GM23338 (cell line): ENCODE results near the gene PRMT1. TPM values are rescaled to one million over a fixed set of nuclear protein-coding genes. Genes with fewer than 3 reads are reported as not detected.
A peak's percentile ranks its signal among the peaks of the same experiment; 100 is the strongest.

Experiments used
- ATAC-seq: fragments of 200-7000 bp; cut with Tn5 transposase; 3 replicates; pipeline ENCODE4 v1.9.1; 2020
- DNase-seq: peaks from one replicate; pipeline ENCODE4 v3.0.0-alpha.2; 2015; ENCODE audit warnings: low spot score
- H2AFZ ChIP-seq: fragments of 200-600 bp; sonication (generic); 2 replicates; pipeline ENCODE4 v1.8.0; 2016; ENCODE audit warnings: antibody characterized with exemption, mild to moderate bottlenecking, moderate library complexity
- H3F3A ChIP-seq: fragments of 200-600 bp; sonication (generic); replicated peaks from 2 replicates; pipeline ENCODE4 v1.8.0; 2017; ENCODE audit warnings: antibody characterized with exemption, mixed run types, low read depth
- H3K27ac ChIP-seq: fragments of 200-600 bp; sonication (generic); 2 replicates; pipeline ENCODE4 v1.6.1; 2016; ENCODE audit warnings: low read depth
- H3K27me3 ChIP-seq: fragments of 200-600 bp; sonication (generic); 2 replicates; pipeline ENCODE4 v1.8.0; 2016; ENCODE audit warnings: mild to moderate bottlenecking, mixed run types, moderate library complexity; ENCODE audit not compliant: insufficient read depth
- H3K36me3 ChIP-seq: fragments of 200-600 bp; sonication (generic); 2 replicates; pipeline ENCODE4 v1.8.0; 2016; ENCODE audit warnings: mild to moderate bottlenecking; ENCODE audit not compliant: insufficient read depth
- H3K4me1 ChIP-seq: fragments of 200-600 bp; sonication (generic); 2 replicates; pipeline ENCODE4 v1.8.0; 2016; ENCODE audit warnings: mild to moderate bottlenecking, moderate library complexity; ENCODE audit not compliant: insufficient read depth
- H3K4me2 ChIP-seq: fragments of 200-600 bp; sonication (generic); 2 replicates; pipeline ENCODE4 v1.7.1; 2017; ENCODE audit warnings: mixed run types
- H3K4me3 ChIP-seq: fragments of 200-600 bp; sonication (generic); 2 replicates; pipeline ENCODE4 v1.6.1; 2016; ENCODE audit warnings: mixed run types
- H3K79me2 ChIP-seq: fragments of 200-600 bp; sonication (generic); replicated peaks from 2 replicates; pipeline ENCODE4 v1.8.0; 2017; ENCODE audit warnings: mild to moderate bottlenecking; ENCODE audit not compliant: insufficient read depth
- H3K9me2 ChIP-seq: fragments of 200-600 bp; sonication (generic); 2 replicates; pipeline ENCODE4 v1.8.0; 2017; ENCODE audit not compliant: insufficient read depth
- H4K20me1 ChIP-seq: fragments of 200-600 bp; sonication (generic); replicated peaks from 2 replicates; pipeline ENCODE4 v1.8.0; 2017; ENCODE audit warnings: mild to moderate bottlenecking; ENCODE audit not compliant: insufficient read depth
- H3K27ac Mint-ChIP-seq: 2 replicates; pipeline ENCODE4 v1.8.0; 2020; ENCODE audit warnings: inconsistent platforms, mild to moderate bottlenecking, moderate library complexity, mixed read lengths
- H3K27me3 Mint-ChIP-seq: 3 replicates; pipeline ENCODE4 v1.8.0; 2022; ENCODE audit warnings: low read depth, mild to moderate bottlenecking, moderate library complexity, mixed read lengths, inconsistent platforms; ENCODE audit not compliant: insufficient read depth, poor library complexity
- H3K36me3 Mint-ChIP-seq: 3 replicates; pipeline ENCODE4 v1.8.0; 2021; ENCODE audit warnings: low read depth, mild to moderate bottlenecking, inconsistent platforms, moderate library complexity, mixed read lengths
- H3K4me1 Mint-ChIP-seq: 3 replicates; pipeline ENCODE4 v1.8.0; 2020; ENCODE audit warnings: mild to moderate bottlenecking, inconsistent platforms, mixed read lengths
- H3K4me3 Mint-ChIP-seq: 3 replicates; pipeline ENCODE4 v1.8.0; 2021; ENCODE audit warnings: moderate library complexity, mild to moderate bottlenecking, inconsistent platforms, mixed read lengths
- H3K9me3 Mint-ChIP-seq: 3 replicates; pipeline ENCODE4 v1.8.0; 2020; ENCODE audit warnings: moderate library complexity, mild to moderate bottlenecking, inconsistent platforms, mixed read lengths
- CREB1 ChIP-seq: fragments of 250-450 bp; sonication (Bioruptor Pico); IDR thresholded peaks from 2 replicates; pipeline ENCODE4 v1.5.0; 2020; ENCODE audit warnings: low read depth, mild to moderate bottlenecking, moderate library complexity
- EZH2phosphoT487 ChIP-seq: fragments of 200-600 bp; sonication (generic); IDR thresholded peaks from one replicate; pipeline ENCODE4 v1.8.1; 2018; ENCODE audit warnings: antibody characterized with exemption; ENCODE audit not compliant: unreplicated experiment
- JUNB ChIP-seq: IDR thresholded peaks from one replicate; pipeline ENCODE4 v1.6.1; 2016; ENCODE audit warnings: antibody characterized with exemption; ENCODE audit not compliant: unreplicated experiment
- NANOG ChIP-seq: IDR thresholded peaks from 2 replicates; pipeline ENCODE4 v1.6.1; 2016; ENCODE audit warnings: antibody characterized with exemption, borderline replicate concordance
- POLR2AphosphoS5 ChIP-seq: IDR thresholded peaks from 2 replicates; pipeline ENCODE4 v1.6.1; 2016; ENCODE audit warnings: antibody characterized with exemption, low read depth
- STAT1 ChIP-seq: IDR thresholded peaks from one replicate; pipeline ENCODE4 v1.6.1; 2016; ENCODE audit warnings: antibody characterized with exemption; ENCODE audit not compliant: unreplicated experiment
- ZNF331 ChIP-seq: fragments of 250-450 bp; sonication (Bioruptor Pico); IDR thresholded peaks from 2 replicates; pipeline ENCODE4 v1.5.0; 2020; ENCODE audit warnings: low read depth, mild to moderate bottlenecking, moderate library complexity
- polyA plus RNA-seq: library from polyadenylated mRNA; unstranded; fragments of >200 nt; fragmentation: Nextera tagmentation; extraction: Ambion mirVana; gene quantifications from 2 replicates; pipeline ENCODE4 v1.2.1, GENCODE V29; 2016
- total RNA-seq: library from RNA; depleted of rRNA; stranded (reverse); fragments of >200 nt; shearing (Covaris generic); gene quantifications from 2 replicates; pipeline ENCODE4 v1.2.3, GENCODE V29; 2014
- TF ChIP-seq, protein P1 (sequence below): IDR thresholded peaks from one replicate; pipeline ENCODE4 v1.6.1; 2018; ENCODE audit warnings: antibody characterized with exemption; ENCODE audit not compliant: unreplicated experiment
- TF ChIP-seq, protein P2 (sequence below), 2 experiments: fragments of 200-600 bp in 1 of 2; sonication (generic) in 1 of 2; conservative IDR thresholded peaks; 2 replicates each; pipeline versions ENCODE4 v1.5.1 to v1.6.1; 2016 to 2017; ENCODE audit warnings: antibody characterized with exemption in 2 of 2, low read depth in 2 of 2, mild to moderate bottlenecking in 2 of 2, moderate library complexity in 1 of 2
- TF ChIP-seq, protein P3 (sequence below): fragments of 250-450 bp; sonication (Bioruptor Pico); IDR thresholded peaks from 2 replicates; pipeline ENCODE4 v1.5.0; 2020; ENCODE audit warnings: mild to moderate bottlenecking, moderate library complexity
- TF ChIP-seq, protein P4 (sequence below): IDR thresholded peaks from 2 replicates; pipeline ENCODE4 v1.6.1; 2016; ENCODE audit warnings: antibody characterized with exemption

Gene PRMT1
- total and polyA plus RNA-seq, 2 experiments from 2014 or later, result 590 to 700 TPM

DNA sequence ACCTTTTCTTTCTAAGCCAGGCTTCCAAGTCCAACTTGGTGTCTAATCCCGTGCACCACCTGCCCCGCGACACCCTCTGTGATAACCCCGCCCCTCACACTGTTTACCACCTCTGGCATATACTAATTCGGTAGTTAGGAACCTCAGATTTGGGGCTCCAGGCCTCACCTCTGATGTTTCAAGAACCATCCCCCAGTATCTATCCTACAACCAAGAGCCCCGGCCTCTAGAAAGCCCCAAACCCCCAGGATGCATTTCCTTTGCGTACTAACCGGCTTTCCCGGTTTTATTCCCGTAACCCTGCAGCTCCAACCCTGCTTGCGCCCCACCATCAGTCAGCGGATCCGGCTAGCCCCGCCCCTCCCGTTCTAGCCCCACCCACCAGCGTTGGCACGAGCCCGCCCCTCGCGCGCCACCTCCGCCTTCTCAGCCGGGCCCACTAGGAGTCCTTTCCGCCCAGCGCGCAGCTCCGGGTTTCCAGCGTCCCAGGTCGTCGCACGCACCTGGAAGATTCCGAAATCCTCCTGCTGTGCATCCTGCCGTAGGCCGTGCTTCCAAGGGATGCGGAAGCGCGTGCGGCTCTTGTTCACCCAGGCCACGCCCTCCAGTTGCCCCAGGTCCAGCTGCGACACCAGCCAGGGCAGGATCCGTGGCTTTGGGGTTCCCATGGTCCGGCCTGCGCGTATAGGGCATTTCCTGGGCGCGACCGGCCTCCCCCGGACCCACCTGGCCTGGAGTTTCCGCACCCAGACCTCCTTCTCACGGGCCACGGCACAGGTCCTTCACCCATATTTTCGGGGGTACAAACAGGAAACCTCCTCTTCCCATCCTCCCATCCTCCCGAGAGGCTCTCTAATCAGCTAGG lies 12.7 kb upstream of the PRMT1 start (continued):
- TF ChIP-seq, protein P1, sequence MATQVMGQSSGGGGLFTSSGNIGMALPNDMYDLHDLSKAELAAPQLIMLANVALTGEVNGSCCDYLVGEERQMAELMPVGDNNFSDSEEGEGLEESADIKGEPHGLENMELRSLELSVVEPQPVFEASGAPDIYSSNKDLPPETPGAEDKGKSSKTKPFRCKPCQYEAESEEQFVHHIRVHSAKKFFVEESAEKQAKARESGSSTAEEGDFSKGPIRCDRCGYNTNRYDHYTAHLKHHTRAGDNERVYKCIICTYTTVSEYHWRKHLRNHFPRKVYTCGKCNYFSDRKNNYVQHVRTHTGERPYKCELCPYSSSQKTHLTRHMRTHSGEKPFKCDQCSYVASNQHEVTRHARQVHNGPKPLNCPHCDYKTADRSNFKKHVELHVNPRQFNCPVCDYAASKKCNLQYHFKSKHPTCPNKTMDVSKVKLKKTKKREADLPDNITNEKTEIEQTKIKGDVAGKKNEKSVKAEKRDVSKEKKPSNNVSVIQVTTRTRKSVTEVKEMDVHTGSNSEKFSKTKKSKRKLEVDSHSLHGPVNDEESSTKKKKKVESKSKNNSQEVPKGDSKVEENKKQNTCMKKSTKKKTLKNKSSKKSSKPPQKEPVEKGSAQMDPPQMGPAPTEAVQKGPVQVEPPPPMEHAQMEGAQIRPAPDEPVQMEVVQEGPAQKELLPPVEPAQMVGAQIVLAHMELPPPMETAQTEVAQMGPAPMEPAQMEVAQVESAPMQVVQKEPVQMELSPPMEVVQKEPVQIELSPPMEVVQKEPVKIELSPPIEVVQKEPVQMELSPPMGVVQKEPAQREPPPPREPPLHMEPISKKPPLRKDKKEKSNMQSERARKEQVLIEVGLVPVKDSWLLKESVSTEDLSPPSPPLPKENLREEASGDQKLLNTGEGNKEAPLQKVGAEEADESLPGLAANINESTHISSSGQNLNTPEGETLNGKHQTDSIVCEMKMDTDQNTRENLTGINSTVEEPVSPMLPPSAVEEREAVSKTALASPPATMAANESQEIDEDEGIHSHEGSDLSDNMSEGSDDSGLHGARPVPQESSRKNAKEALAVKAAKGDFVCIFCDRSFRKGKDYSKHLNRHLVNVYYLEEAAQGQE, result no peak
- TF ChIP-seq STAT1, result no peak

DNA sequence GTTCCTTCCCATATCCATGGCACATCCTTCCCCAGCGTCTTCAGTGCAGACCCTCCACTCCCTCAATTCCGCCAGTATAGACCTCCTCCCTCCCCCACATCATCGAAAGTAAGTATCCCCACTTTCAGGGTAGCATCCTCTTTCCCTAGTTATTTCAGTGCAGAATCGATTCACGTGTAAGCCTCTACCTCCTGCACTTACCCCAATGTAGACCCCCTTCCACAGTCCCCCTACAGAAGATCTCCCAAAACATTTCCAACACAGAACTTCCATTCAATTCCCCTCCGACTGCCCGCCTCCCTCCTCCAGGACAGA lies 12.1 kb upstream of the PRMT1 start:
- Histone ChIP-seq H3F3A (peaks cover 31% of the 10 kb centered on the region), H2AFZ (peak overlapping the region; percentile 53; the same call in 1 of the 2 replicates), H3K27ac (peak overlapping the region; percentile 96), H4K20me1 (peaks cover 28% of the 10 kb centered on the region), H3K4me2 (peak overlapping the region; percentile 99), H3K9me2 (no peaks in the 10 kb centered on the region), H3K4me3 (peak overlapping the region; percentile 70), H3K4me1 (peaks cover 9% of the 10 kb centered on the region), H3K79me2 (peaks cover 36% of the 10 kb centered on the region), H3K36me3 (peaks cover 24% of the 10 kb centered on the region), H3K27me3 (no peaks in the 10 kb centered on the region)
- ATAC-seq (peak; percentile 7), DNase-seq (no peak)
- TF ChIP-seq POLR2AphosphoS5, result no peak
- TF ChIP-seq, protein P2, sequence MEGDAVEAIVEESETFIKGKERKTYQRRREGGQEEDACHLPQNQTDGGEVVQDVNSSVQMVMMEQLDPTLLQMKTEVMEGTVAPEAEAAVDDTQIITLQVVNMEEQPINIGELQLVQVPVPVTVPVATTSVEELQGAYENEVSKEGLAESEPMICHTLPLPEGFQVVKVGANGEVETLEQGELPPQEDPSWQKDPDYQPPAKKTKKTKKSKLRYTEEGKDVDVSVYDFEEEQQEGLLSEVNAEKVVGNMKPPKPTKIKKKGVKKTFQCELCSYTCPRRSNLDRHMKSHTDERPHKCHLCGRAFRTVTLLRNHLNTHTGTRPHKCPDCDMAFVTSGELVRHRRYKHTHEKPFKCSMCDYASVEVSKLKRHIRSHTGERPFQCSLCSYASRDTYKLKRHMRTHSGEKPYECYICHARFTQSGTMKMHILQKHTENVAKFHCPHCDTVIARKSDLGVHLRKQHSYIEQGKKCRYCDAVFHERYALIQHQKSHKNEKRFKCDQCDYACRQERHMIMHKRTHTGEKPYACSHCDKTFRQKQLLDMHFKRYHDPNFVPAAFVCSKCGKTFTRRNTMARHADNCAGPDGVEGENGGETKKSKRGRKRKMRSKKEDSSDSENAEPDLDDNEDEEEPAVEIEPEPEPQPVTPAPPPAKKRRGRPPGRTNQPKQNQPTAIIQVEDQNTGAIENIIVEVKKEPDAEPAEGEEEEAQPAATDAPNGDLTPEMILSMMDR (conservative IDR thresholded peaks at IDR 0.05; ENCODE audit: low read depth in 2 of 2), result no peak
- TF ChIP-seq, protein P3, sequence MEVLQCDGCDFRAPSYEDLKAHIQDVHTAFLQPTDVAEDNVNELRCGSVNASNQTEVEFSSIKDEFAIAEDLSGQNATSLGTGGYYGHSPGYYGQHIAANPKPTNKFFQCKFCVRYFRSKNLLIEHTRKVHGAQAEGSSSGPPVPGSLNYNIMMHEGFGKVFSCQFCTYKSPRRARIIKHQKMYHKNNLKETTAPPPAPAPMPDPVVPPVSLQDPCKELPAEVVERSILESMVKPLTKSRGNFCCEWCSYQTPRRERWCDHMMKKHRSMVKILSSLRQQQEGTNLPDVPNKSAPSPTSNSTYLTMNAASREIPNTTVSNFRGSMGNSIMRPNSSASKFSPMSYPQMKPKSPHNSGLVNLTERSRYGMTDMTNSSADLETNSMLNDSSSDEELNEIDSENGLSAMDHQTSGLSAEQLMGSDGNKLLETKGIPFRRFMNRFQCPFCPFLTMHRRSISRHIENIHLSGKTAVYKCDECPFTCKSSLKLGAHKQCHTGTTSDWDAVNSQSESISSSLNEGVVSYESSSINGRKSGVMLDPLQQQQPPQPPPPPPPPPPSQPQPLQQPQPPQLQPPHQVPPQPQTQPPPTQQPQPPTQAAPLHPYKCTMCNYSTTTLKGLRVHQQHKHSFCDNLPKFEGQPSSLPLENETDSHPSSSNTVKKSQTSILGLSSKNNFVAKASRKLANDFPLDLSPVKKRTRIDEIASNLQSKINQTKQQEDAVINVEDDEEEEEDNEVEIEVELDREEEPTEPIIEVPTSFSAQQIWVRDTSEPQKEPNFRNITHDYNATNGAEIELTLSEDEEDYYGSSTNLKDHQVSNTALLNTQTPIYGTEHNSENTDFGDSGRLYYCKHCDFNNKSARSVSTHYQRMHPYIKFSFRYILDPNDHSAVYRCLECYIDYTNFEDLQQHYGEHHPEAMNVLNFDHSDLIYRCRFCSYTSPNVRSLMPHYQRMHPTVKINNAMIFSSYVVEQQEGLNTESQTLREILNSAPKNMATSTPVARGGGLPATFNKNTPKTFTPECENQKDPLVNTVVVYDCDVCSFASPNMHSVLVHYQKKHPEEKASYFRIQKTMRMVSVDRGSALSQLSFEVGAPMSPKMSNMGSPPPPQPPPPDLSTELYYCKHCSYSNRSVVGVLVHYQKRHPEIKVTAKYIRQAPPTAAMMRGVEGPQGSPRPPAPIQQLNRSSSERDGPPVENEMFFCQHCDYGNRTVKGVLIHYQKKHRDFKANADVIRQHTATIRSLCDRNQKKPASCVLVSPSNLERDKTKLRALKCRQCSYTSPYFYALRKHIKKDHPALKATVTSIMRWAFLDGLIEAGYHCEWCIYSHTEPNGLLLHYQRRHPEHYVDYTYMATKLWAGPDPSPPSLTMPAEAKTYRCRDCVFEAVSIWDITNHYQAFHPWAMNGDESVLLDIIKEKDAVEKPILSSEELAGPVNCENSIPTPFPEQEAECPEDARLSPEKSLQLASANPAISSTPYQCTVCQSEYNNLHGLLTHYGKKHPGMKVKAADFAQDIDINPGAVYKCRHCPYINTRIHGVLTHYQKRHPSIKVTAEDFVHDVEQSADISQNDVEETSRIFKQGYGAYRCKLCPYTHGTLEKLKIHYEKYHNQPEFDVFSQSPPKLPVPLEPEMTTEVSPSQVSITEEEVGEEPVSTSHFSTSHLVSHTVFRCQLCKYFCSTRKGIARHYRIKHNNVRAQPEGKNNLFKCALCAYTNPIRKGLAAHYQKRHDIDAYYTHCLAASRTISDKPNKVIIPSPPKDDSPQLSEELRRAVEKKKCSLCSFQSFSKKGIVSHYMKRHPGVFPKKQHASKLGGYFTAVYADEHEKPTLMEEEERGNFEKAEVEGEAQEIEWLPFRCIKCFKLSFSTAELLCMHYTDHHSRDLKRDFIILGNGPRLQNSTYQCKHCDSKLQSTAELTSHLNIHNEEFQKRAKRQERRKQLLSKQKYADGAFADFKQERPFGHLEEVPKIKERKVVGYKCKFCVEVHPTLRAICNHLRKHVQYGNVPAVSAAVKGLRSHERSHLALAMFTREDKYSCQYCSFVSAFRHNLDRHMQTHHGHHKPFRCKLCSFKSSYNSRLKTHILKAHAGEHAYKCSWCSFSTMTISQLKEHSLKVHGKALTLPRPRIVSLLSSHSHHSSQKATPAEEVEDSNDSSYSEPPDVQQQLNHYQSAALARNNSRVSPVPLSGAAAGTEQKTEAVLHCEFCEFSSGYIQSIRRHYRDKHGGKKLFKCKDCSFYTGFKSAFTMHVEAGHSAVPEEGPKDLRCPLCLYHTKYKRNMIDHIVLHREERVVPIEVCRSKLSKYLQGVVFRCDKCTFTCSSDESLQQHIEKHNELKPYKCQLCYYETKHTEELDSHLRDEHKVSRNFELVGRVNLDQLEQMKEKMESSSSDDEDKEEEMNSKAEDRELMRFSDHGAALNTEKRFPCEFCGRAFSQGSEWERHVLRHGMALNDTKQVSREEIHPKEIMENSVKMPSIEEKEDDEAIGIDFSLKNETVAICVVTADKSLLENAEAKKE (CRISPR knock-in tag), result no peak
- no peak for TF ChIP-seq EZH2phosphoT487
- no peak for TF ChIP-seq JUNB
- TF ChIP-seq ZNF331 (CRISPR knock-in tag), result no peak
- no peak for TF ChIP-seq CREB1
- TF ChIP-seq, protein P4, sequence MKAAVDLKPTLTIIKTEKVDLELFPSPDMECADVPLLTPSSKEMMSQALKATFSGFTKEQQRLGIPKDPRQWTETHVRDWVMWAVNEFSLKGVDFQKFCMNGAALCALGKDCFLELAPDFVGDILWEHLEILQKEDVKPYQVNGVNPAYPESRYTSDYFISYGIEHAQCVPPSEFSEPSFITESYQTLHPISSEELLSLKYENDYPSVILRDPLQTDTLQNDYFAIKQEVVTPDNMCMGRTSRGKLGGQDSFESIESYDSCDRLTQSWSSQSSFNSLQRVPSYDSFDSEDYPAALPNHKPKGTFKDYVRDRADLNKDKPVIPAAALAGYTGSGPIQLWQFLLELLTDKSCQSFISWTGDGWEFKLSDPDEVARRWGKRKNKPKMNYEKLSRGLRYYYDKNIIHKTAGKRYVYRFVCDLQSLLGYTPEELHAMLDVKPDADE, result no peak
- TF ChIP-seq NANOG, result no peak
- Mint-ChIP-seq H3K4me1 (peaks cover 17% of the 10 kb centered on the region), H3K27me3 (peaks cover 24% of the 10 kb centered on the region), H3K27ac (peak overlapping the region; percentile 95), H3K9me3 (peaks cover 8% of the 10 kb centered on the region), H3K36me3 (peaks cover 54% of the 10 kb centered on the region), H3K4me3 (peak overlapping the region; percentile 98)
